Posterior cingulate gyrus (tissue), 11 donors: Measurements from ENCODE around the gene C1QTNF6.
"Not testable (repeated sequence)": the region's sequence is repeated elsewhere in the genome, so short reads cannot be mapped to it uniquely, and the experiment has no call there.

Experiments
- DNase-seq, 10 donors: peaks; one replicate each; pipeline versions ENCODE4 v3.0.0 to v3.0.0-alpha.2; 2020 to 2021; ENCODE audit warnings: mixed read lengths in 3 of 10
- intact Hi-C: fragments of 100-400 bp; cut with DNase I; formaldehyde crosslinking; loops from one replicate; pipeline ENCODE4 v1.15.1; 2023

The C1QTNF6 gene

DNA sequence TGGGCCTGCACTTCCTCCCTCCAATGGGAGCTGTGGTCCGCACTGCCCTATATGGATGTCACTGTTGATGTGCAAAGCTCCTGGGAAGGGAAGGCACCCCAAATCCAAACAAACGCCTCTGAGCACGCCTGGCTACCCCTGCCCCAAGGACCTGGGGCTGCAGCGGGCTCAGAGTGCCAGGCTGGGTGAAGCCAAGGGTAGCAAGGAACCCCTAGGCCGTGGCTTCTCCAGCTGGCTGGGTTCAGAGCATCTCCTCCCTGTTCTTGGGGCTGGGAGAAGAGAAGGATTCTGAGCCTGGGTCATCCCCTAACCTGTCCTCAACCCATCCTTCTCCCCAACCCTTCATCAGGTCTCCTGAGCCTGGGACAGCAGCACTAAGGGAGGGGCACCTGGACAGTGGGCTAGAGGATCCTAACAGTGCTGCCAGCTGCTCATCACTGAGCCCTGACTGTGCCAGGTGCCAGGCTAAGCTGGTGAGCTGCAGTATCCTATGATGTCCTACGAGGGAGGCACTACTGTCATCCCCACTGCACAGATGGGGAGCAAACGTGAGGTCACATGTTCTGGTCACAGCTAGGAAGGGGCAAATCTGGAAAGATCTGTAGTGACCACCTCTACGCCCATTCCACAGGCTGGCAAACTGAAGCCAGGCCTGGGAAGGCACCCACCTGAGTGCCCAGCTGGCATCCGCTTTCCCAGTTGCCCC, 21.2 kb upstream of the C1QTNF6 start:
- intact Hi-C loops: no loop called here

GRCh38 chr22:37208401-37209139, 20.5 kb upstream of the C1QTNF6 start:
- intact Hi-C loops: no loop called here
- peak in 1 of 10 donors; percentile 75 for DNase-seq

More for the DNA sequence above, 21.2 kb upstream of the C1QTNF6 start:
- DNase-seq: peak in 1 of 10 donors; percentile 65

GRCh38 chr22:37207981-37208380, 19.9 kb upstream of the C1QTNF6 start:
- intact Hi-C loops: no loop called here
- peak in 1 of 10 donors; percentile 34 for DNase-seq

DNA sequence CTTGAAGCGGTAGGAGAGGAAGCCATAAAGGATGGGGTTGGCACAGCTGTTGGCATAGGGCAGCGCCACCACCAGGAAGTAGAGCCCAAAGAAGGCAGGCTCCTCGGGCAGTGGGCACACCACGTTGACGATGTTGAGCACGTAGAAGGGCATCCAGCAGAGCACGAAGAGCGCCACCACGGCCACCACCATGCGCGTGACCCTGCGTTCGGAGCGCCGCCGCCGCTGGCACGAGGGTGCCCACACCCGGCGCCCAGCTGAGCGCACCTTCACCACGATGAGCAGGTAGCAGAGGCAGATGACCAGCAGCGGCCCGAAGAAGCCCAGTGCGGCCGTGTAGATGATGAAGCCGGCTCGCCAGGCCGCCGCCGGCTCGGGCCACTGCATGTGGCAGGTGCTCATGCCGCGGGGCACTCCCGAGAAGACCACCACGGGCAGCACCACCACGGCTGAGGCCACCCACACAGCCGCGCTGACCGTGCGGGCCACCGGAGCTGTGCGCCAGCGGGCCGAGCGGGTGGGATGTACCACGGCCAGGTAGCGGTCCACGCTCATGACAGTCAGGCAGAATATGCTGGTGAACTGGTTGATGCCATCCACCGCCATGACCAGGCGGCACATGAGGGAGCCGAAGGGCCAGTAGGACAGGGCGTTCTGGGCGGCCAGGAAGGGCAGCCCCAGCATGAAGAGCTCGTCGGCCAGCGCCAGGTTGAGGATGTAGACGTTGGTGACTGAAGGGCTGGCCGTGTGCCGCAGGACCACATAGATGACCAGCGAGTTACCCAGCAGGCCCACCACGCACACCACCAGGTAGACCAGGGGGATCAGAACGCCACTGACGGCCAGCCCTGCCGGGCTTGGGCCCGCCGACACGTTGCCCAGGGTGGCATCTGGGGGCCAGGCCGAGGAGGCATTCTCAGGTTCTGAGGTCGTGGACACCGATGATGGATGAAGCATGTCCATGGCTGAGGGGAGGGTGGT, 19.1 kb upstream of the C1QTNF6 start:
- peak in 2 of 10 donors; percentile 65 to 80 for DNase-seq
- intact Hi-C loops: no loop called here

GRCh38 chr22:37206118-37206840, 18.2 kb upstream of the C1QTNF6 start:
- intact Hi-C loops: no loop called here

GRCh38 chr22:37205046-37205445, 17.0 kb upstream of the C1QTNF6 start:
- peak in 1 of 10 donors; percentile 39 for DNase-seq
- intact Hi-C loops: no loop called here

More at GRCh38 chr22:37206118-37206840, 18.2 kb upstream of the C1QTNF6 start:
- peak in 2 of 10 donors; percentile 22 to 23 for DNase-seq

GRCh38 chr22:37204045-37204655, 16.1 kb upstream of the C1QTNF6 start:
- intact Hi-C loops: no loop called here
- DNase-seq: peak in 1 of 10 donors; percentile 52

GRCh38 chr22:37203354-37204044, 15.5 kb upstream of the C1QTNF6 start:
- intact Hi-C loops: no loop called here
- peak in 2 of 10 donors; percentile 66 to 69 for DNase-seq

- intact Hi-C loops: no loop called here
- DNase-seq: peak in 2 of 10 donors; percentile 52 to 79
These were observed 14.7 kb upstream of the C1QTNF6 start for GRCh38 chr22:37202716-37203115.

DNA sequence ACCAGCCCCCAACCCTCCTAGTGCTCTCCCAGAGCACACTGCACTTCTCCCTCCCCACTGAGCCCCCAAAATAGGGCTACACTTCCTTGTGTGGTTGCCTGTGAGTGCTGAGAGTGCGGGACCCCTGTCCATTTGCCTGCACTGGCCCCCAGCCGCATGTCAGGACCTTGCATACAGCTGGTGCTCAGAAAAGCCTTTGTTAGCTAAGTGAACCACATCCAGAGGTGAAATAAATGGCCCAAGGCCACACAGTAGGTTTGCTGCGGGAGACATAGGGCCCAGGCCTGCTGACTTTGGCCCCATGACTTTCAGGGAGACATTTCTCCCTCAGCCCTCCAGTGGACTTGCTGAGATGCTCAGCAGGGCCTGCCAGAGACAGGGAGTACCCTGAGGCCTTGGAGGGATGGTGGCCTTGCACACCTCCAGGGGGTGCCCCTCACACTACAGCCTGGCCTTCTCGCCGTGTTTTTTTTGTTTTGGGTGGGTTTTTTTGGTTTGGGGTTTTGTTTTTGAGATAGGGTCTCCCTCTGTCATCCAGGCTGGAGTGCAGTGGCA, 14.0 kb upstream of the C1QTNF6 start:
- peak in 1 of 10 donors; percentile 44 for DNase-seq
- intact Hi-C loops: no loop called here

DNA sequence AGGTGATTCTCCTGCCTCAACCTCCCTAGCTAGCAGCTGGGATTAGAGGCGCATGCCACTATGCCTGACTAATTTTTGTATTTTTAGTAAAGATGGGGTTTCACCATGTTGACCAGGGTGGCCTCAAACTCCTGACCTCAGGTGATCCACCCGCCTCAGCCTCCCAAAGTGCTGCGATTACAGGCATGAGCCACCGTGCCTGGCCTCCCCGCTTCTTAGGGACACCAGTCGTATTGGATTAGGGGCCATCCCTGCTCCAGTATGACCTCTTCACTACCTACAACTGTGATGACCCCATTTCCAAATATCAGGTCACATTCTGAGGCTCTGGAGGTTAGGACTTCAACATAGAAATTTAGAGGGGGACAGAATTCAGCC, 13.4 kb upstream of the C1QTNF6 start:
- DNase-seq: peak in 1 of 10 donors; percentile 37
- intact Hi-C loops: not testable (repeated sequence)

- intact Hi-C loops: loop anchor here (2.0 to 10.0 kb wide), 3 partner anchors 123 to 655 kb away; partner anchors contain the start of gene IFT27
- no peak for DNase-seq
These were observed 11.7 kb upstream of the C1QTNF6 start for GRCh38 chr22:37199760-37200108.

DNA sequence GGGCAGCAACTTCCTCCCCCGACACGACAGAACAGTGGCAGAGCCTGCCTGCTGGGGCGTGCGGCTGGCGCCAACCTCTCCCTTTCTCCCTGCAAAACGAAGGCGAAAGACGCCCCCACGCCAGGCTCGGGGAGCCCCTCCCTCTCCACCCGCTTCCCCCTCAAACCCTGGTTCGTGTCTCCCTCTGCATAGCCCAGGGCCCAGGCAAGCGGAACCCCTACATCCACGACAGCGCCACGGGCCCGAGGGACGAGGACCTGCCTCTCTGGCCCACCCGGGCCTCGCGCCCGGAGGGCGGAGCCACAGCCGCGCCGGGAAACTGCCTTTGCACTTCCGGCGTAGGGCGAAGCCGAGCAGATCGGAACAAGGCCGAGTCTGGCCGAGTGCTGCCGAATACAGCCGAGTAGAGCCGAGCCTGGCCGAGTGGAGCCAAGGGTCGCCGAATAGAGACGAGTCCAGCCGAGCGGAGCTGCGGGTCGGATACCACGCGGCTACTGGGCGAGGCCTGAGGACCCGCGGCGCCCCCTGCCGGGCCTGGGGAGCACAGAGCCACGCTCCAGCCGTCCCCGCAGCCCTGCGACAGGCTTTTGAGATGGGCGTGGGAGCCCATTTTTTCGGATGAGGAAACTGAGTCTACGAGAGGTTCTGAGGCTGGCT, 11.2 kb upstream of the C1QTNF6 start:
- DNase-seq: peak; percentile 94 to 100 (median 97)
- intact Hi-C loops: loop anchor here (2.0 to 10.0 kb wide), 3 partner anchors 122 to 654 kb away; partner anchors contain the start of gene IFT27

DNA sequence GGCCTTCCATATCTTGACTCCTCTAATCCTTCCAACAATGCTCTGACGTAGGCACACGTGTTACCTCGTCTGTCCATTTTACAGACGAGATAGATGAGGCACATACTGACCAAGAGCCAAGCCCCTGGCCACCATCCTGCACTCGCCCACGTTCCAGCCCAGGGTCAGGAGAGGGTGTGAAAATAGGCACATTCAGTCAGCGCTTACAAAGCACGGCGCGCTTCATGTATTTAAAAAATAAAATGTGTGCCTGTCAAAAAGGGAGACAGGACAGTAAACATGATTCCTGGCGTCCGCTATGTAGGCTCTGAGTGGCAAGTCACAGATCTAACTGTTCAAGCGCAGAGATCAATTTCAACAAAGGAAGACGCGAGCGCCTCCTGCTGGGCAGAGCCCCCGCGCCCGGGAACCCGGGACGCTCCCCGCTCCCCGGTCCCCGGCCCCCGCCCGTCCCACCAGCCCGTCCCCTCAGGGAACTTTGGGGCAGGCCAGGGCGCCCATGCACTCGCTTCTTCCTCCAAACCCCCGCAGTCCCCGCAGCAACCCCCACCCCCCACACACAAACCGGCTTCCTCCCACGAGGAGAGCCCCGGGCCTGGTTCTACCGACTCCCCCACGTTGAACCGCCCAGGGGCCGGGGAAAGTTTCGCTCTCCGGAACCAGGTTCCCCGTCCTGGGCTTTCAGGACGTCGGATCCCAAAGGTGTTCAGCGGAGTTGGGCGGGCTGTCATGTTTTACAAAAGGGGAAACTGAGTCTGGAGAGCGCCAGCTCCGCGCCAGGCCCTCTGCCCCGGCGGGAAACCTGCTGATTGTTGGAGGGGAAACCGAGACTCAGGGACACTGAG, 10.4 kb upstream of the C1QTNF6 start:
- DNase-seq: peak; percentile 63 to 98 (median 89)

GRCh38 chr22:37197451-37198257, 9.6 kb upstream of the C1QTNF6 start:
- intact Hi-C loops: loop anchor here (1.0 to 10.0 kb wide), 4 partner anchors 31 to 653 kb away; partner anchors contain the start of gene IFT27

More for the DNA sequence above, 10.4 kb upstream of the C1QTNF6 start:
- intact Hi-C loops: loop anchor here (1.0 to 10.0 kb wide), 4 partner anchors 32 to 654 kb away; partner anchors contain the start of gene IFT27

More at GRCh38 chr22:37197451-37198257, 9.6 kb upstream of the C1QTNF6 start:
- peak in 4 of 10 donors; percentile 33 to 78 (median 71) for DNase-seq
